Osteoblast (primary cell): ENCODE measurements around the gene MPRIP. TPM values are rescaled to one million over a fixed set of nuclear protein-coding genes. Genes with fewer than 3 reads are reported as not detected.

Source experiments
- DNase-seq: peaks from one replicate; pipeline ENCODE4 v3.0.0; 2011; ENCODE audit warnings: low spot score, mixed read lengths; ENCODE audit not compliant: insufficient read length; ENCODE audit errors: missing footprints
- H2AFZ ChIP-seq: 2 replicates; pipeline ENCODE4 v1.6.0; 2011; ENCODE audit warnings: mild to moderate bottlenecking, low read length
- H3K27ac ChIP-seq: 2 replicates; pipeline ENCODE4 v1.5.1; 2011; ENCODE audit warnings: mild to moderate bottlenecking, low read depth, low read length, moderate library complexity
- H3K27me3 ChIP-seq: 2 replicates; pipeline ENCODE4 v1.6.0; 2012; ENCODE audit warnings: mild to moderate bottlenecking, control low read depth, inconsistent platforms, low read length, moderate library complexity; ENCODE audit not compliant: insufficient read depth
- H3K36me3 ChIP-seq: 2 replicates; pipeline ENCODE4 v1.5.1; 2011; ENCODE audit warnings: mild to moderate bottlenecking, low read length, control low read depth, moderate library complexity; ENCODE audit not compliant: insufficient read depth
- H3K4me1 ChIP-seq: 2 replicates; pipeline ENCODE4 v1.5.1; 2011; ENCODE audit warnings: mild to moderate bottlenecking, low read length, control low read depth, moderate library complexity; ENCODE audit not compliant: insufficient read depth
- H3K4me2 ChIP-seq: 2 replicates; pipeline ENCODE4 v1.6.0; 2011; ENCODE audit warnings: mild to moderate bottlenecking, low read length; ENCODE audit not compliant: insufficient read depth
- H3K4me3 ChIP-seq: fragments of 200-600 bp; sonication (generic); 3 replicates; pipeline ENCODE4 v1.5.1; 2012; ENCODE audit warnings: mild to moderate bottlenecking, low read length, inconsistent platforms; ENCODE audit not compliant: insufficient read depth
- H3K79me2 ChIP-seq: 2 replicates; pipeline ENCODE4 v1.6.0; 2012; ENCODE audit warnings: mild to moderate bottlenecking, low read length, control low read depth, inconsistent platforms; ENCODE audit not compliant: insufficient read depth
- H3K9me3 ChIP-seq: 2 replicates; pipeline ENCODE4 v1.5.1; 2011; ENCODE audit warnings: low read depth, low read length, control low read depth
- H4K20me1 ChIP-seq: 2 replicates; pipeline ENCODE4 v1.6.0; 2012; ENCODE audit warnings: mild to moderate bottlenecking, low read length, control low read depth; ENCODE audit not compliant: insufficient read depth
- CTCF ChIP-seq: IDR thresholded peaks from 2 replicates; pipeline ENCODE4 v1.5.1; 2011; ENCODE audit warnings: mild to moderate bottlenecking, low read depth, low read length, moderate library complexity; ENCODE audit errors: extremely low read depth
- total RNA-seq: library from RNA; depleted of rRNA; stranded (reverse); fragments of >200 nt; gene quantifications from 2 replicates; pipeline ENCODE4 v1.2.3, GENCODE V29; 2012

MPRIP gene
- total RNA-seq, 1 donor: 149 TPM

- no peaks in the 10 kb centered on the region for H3K9me3 ChIP-seq
- H3K36me3 ChIP-seq: peaks cover 29% of the 10 kb centered on the region
- H3K4me3 ChIP-seq: no peak overlapping the region
- peaks cover 72% of the 10 kb centered on the region for H4K20me1 ChIP-seq
- H2AFZ ChIP-seq: no peak overlapping the region
- no peaks in the 10 kb centered on the region for H3K27me3 ChIP-seq
- no peak overlapping the region for H3K4me2 ChIP-seq
- H3K4me1 ChIP-seq: peaks cover 27% of the 10 kb centered on the region
- peak overlapping the region; percentile 37 for H3K27ac ChIP-seq
- H3K79me2 ChIP-seq: peaks cover 96% of the 10 kb centered on the region
- no peak for TF ChIP-seq CTCF
- no peak for DNase-seq
These were observed 54.4 kb downstream of the MPRIP start for GRCh38 chr17:17096438-17097178.

GRCh38 chr17:17097763-17098345 lies 55.6 kb downstream of the MPRIP start:
- peaks cover 69% of the 10 kb centered on the region for H4K20me1 ChIP-seq
- peaks cover 38% of the 10 kb centered on the region for H3K36me3 ChIP-seq
- H2AFZ ChIP-seq: no peak overlapping the region
- peaks cover 96% of the 10 kb centered on the region for H3K79me2 ChIP-seq
- H3K4me2 ChIP-seq: no peak overlapping the region
- DNase-seq: no peak
- no peak overlapping the region for H3K4me3 ChIP-seq
- no peaks in the 10 kb centered on the region for H3K9me3 ChIP-seq
- H3K4me1 ChIP-seq: peaks cover 27% of the 10 kb centered on the region
- H3K27ac ChIP-seq: peak overlapping the region; percentile 17
- no peaks in the 10 kb centered on the region for H3K27me3 ChIP-seq
- no peak for TF ChIP-seq CTCF

GRCh38 chr17:17098551-17099179 lies 56.4 kb downstream of the MPRIP start:
- no peak for DNase-seq
- H4K20me1 ChIP-seq: peaks cover 73% of the 10 kb centered on the region
- H3K9me3 ChIP-seq: no peaks in the 10 kb centered on the region
- no peaks in the 10 kb centered on the region for H3K27me3 ChIP-seq
- no peak overlapping the region for H3K4me2 ChIP-seq
- peaks cover 42% of the 10 kb centered on the region for H3K36me3 ChIP-seq
- H3K27ac ChIP-seq: peak overlapping the region; percentile 31
- peaks cover 27% of the 10 kb centered on the region for H3K4me1 ChIP-seq
- peaks cover 96% of the 10 kb centered on the region for H3K79me2 ChIP-seq
- TF ChIP-seq CTCF: no peak
- no peak overlapping the region for H2AFZ ChIP-seq
- H3K4me3 ChIP-seq: no peak overlapping the region

- Histone ChIP-seq H3K4me2 (no peak overlapping the region), H3K79me2 (peaks cover 96% of the 10 kb centered on the region), H3K27me3 (no peaks in the 10 kb centered on the region), H3K27ac (no peak overlapping the region), H3K4me3 (no peak overlapping the region), H3K36me3 (peaks cover 43% of the 10 kb centered on the region), H3K9me3 (no peaks in the 10 kb centered on the region), H3K4me1 (peaks cover 20% of the 10 kb centered on the region), H2AFZ (no peak overlapping the region), H4K20me1 (peaks cover 82% of the 10 kb centered on the region)
- peak; percentile 48 for DNase-seq
- no peak for TF ChIP-seq CTCF
These were observed 59.9 kb downstream of the MPRIP start for GRCh38 chr17:17102176-17102575.
